ENCODE results near the gene SLC2A13.
"Not testable (repeated sequence)": the region's sequence is repeated elsewhere in the genome, so short reads cannot be mapped to it uniquely, and the experiment has no call there.

SLC2A13 gene

DNA sequence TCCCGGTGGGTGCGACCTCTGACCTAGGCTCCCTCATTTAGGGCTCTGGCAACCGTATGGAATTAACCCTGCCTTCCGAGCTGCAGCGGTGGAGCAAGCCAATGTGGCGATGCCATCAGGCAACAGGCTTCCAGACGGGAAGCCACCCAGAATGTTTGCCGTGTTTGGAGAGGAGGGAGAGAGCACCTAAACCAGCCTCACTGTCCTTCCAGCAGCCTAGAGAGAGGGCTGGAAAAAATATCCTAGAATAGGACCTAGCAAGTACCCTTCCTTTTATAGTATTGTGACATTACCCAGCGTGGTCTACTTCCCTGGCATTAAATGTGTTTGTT is 287 bp upstream of the SLC2A13 start:
- peak in 1 of 56 donors; percentile 22 for DNase-seq

GRCh38 chr12:40105265-40105514 is 691 bp downstream of the SLC2A13 start:
- peak in 8 of 56 donors; percentile 15 to 41 (median 24) for DNase-seq

- DNase-seq, result peak in 5 of 56 donors; percentile 9 to 47 (median 25)
Measured at GRCh38 chr12:40104461-40105264, 1.2 kb downstream of the SLC2A13 start.

DNA sequence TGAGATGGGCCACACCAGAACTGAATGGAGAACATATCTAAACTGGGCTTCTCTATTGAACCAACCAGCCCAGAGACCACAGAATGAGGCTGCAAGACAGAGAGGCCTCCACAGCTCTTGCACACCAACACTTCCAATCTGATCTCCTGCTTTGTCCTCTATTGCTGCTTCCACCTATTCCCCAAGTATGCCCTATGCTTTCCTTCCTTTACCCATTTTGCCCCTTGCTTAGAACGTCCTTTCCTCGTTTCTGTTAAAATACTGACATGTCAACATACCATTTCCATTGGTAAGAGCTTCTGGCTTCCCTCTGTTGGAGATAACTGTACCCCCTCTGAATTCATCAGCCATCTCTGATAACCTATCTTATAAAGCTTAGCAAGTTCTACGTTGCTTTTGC is 2.8 kb downstream of the SLC2A13 start:
- DNase-seq, result peak in 1 of 56 donors; percentile 1

DNA sequence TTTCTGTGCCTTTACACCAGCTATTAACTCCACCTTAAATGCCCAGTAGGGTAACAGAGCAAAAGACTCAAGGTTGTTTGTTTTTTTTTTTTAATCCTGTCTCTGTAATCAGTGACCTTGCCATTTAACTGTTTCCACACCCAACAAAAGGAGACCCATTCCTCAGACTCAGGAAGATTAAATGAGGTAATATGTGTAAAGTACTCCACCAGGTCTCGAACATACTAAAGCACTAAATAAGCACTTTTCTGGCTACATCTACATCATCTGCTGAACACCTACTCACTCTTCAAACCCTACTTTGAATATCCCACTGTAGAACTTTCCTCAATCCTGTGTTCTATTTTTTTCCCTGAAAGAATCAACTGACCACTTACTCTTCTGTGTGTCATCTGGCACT is 4.1 kb downstream of the SLC2A13 start:
- DNase-seq, result no peak

- DNase-seq, result no peak
Measured at GRCh38 chr12:40099423-40099853, 6.4 kb downstream of the SLC2A13 start.

DNA sequence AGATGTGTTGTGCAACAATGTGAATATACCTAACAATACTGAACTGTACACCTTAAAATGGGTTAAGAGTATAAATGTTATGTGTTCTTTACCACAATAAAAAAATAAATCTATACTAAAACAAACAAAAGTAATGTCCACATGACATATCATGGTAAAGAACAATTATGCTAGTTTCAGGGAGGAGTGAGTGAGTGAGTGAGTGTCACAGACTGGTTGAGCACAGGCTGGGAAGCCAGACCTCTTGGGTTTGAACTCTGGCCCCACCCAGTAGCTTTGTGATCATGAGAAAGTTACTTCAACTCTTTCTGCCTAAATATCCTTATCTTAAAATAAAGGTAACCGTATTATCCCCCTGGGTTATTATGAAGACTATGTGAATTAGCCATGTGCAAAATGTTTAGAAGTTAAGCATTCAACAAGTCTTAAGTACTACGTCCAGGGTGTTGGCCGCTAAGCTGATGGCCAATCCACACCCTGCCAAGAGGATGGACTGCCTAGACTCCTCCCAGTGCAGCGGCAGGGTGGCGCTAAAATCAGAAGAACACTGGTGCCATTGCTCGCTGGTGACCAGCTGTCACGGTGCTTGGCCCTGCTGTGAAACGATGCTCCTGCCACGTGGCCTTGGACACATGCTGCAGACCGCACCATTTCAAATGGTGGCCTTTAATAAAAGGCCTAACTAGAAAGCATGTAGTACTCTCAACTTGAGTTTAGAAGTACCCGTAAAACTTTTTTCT is 7.3 kb downstream of the SLC2A13 start:
- no peak for DNase-seq

- DNase-seq, result no peak
Measured at GRCh38 chr12:40093512-40093911, 12.4 kb downstream of the SLC2A13 start.

DNA sequence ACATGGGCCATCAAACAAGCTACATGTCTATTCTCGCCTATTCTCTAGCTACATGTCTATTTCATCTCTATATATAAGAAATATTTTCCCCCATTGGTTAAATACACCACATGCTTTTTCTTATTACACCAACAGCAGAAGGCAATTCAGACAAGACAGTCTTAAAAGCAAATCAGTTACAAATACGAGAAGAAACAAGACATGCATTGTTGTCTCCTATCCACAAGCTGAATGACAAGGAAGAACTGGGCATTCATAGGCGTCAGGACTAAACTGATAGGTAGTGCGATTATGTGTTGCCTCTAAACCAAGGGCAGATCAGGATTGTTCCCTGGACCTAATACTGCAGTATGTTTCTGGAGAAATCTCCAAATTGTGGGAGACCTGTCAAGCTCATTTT is 19.4 kb downstream of the SLC2A13 start:
- no peak for DNase-seq

DNA sequence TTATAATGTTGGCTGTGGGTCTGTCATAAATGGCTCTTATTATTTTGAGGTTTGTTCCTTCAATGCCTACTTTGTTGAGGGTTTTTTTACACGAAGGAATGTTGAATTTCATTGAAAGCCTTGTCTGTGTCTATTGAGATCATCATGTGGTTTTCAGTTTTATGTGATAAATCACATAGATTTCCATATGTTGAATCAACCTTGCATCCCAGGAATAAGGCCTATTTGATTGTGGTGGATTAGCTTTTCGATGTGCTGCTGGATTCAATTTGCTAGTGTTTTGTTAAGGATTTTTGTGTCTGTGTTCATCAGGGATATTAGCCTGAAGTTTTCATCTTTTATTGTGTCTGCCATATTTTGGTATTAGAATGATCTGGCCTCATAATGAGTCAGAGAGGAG is 27.6 kb downstream of the SLC2A13 start:
- no peak for DNase-seq

DNA sequence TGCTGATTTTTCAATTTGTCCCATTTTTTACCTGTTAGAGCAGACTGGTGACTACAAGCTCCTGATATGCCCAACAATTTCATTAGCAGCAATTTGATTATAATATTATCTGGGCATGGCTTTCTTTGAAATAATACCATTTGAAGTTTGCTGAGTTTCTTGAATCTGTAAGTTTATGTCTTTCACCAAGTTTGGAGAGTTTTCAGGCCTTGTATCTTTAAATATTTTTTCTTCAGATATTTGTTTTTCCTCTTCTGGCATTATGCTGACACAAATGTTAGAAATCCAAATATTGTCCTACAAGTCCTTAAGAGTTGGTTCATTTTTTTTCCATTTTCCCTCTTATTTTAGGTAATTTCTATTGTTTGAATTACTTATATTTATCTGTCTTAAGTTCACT is 30.4 kb downstream of the SLC2A13 start:
- DNase-seq, result no peak

GRCh38 chr12:40068416-40068815 is 37.5 kb downstream of the SLC2A13 start:
- DNase-seq, result no peak

- no peak for DNase-seq
Measured at GRCh38 chr12:40065636-40066035, 40.2 kb downstream of the SLC2A13 start.

DNA sequence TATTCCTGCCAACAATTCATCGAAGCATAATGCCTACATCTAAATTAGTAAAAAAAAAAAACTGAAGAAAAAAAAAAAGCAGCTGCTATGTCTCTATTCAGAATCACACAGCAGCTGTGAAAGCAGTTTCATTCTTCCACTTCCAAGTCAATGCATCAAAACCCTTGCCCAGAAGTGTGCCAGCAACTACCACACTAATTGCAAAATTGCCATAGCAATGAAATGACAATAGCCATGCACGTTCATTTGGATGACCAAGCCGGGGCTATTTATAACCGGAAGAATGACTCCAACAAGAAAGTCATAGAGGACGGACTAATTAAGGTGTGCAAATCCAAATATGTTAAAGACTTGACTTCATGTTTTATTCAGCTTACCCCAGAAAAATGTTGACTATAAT is 42.5 kb downstream of the SLC2A13 start:
- peak in 7 of 56 donors; percentile 1 to 35 (median 6) for DNase-seq

DNA sequence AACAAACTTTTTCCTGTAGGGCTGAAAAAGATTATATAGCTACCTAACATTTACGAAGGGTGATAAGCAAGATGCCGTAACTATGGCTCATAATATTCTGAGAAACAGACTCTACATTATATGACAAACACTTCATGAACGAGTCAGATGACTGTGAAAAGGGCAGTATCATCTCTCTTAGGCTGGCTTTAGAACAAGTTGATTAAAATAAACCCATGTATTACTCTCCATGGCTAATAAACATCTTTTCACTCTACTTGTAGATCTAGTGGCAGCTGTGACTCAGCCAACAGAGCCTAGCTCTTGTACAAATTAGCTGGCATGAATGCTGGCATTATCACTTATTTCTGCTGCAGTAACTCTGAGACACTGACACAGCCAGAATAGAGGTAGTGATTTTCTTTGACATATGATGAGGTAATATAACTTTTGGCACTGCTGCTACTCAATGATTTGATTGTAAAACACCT is 47.1 kb downstream of the SLC2A13 start:
- DNase-seq, result peak in 12 of 56 donors; percentile 3 to 51 (median 32)

- DNase-seq, result no peak
Measured at GRCh38 chr12:40056373-40056772, 49.5 kb downstream of the SLC2A13 start.

- no peak for DNase-seq
Measured at GRCh38 chr12:40055776-40056175, 50.1 kb downstream of the SLC2A13 start.

DNA sequence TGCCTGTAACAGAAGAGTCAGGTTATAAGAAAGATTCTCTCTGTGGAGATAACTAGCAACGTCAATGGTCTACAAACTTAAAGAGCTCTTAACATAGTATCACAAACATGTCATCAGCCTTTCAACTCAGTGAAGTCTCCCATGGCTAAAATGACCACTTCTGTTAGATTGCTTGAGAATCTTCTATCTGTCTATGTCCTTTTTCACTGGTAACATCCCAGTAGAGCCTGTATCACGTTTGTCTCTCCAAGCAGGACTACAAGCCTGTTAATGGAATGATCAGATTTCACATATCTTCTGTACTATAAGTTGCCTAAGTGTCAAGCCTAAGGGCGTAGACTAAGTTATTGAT is 50.7 kb downstream of the SLC2A13 start:
- no peak for DNase-seq

GRCh38 chr12:40054555-40055227 is 51.2 kb downstream of the SLC2A13 start:
- peak in 7 of 56 donors; percentile 2 to 46 (median 7) for DNase-seq

DNA sequence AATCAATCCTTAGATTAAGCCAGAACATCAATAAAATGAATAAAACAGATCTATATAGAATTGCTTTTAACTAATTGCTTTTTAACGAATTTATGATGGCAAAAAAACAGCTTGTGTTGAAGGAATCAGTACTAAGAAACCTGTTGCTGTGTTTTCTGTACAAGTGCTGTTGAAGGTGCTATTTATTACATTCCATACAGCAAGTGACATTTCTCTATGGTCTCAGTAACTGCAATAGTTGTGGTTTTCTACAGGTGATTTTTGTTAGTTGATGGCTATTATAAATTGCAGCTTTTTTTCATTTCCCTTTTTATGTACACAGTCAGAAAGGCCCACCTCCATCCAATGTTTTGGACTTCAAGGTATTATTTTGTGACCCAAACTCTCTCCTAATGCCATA is 56.6 kb downstream of the SLC2A13 start:
- DNase-seq, result no peak

DNA sequence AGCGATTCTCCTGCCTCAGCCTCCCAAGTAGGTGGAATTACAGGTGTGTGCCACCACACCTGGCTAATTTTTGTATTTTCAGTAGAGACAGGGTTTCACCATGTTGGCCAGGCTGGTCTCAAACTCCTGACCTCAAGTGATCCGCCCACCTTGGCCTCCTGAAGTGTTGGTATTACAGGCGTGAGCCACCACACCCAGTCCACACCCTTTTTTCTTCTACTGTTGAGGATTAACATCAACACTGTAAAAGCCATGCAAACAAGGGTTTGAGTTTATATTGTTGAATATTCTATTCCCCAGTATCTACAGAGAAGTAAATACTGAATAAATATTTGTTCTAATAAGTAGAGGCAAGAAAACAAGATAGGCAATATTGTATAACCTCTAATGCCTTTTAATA is 58.9 kb downstream of the SLC2A13 start:
- DNase-seq, result not testable (repeated sequence)

- DNase-seq, result no peak
Measured at GRCh38 chr12:40045656-40046055, 60.2 kb downstream of the SLC2A13 start.

GRCh38 chr12:40044396-40044795 is 61.5 kb downstream of the SLC2A13 start:
- no peak for DNase-seq
